NCI-H1048 (cell line): ENCODE results near the gene GSC2.
A peak's percentile ranks its signal among the peaks of the same experiment; 100 is the strongest.

Experiments used
- DNase-seq: peaks from one replicate; lab custom pipeline; 2025; lab: John Stamatoyannopoulos, UW

The GSC2 gene, protein sequence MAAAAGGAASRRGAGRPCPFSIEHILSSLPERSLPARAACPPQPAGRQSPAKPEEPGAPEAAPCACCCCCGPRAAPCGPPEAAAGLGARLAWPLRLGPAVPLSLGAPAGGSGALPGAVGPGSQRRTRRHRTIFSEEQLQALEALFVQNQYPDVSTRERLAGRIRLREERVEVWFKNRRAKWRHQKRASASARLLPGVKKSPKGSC

DNA sequence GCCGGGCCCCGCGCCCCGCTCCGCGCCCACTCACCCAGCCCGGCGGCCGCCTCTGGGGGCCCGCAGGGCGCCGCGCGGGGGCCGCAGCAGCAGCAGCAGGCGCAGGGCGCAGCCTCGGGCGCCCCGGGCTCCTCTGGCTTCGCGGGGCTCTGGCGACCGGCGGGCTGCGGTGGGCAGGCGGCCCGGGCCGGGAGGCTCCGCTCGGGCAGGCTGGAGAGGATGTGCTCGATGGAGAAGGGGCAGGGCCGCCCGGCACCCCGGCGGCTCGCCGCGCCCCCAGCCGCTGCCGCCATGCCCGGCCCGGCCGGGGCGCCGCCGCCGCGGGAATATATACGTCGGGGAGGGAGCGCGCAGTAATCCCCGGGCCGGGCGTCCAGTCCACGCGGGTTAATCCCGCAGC, at the start of gene GSC2:
Gene GSC2, minus strand, starts transcription at position 302 of the 400 bp plus-strand sequence. Its CDS starts 9 bp downstream, at position 293.
- no peak for DNase-seq

DNA sequence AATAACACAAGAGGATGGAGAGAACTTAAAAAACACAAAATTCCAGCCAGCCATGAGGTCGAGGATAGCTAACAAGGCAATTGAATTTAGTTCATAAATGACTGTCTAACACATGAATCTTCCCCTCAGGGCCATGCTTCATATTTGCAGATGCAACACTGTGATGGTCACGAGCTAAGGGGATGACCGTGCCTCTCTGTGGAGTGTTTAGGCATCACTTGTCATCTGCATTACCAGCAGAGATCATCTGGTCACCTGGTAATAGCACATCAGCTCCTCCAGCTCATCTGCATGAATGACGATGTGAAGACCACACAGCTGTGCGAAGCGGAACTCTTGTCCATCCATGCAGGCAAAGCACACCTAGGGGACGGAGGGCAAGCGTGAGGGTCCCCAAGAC, 49.4 kb upstream of the GSC2 start:
- no peak for DNase-seq

DNA sequence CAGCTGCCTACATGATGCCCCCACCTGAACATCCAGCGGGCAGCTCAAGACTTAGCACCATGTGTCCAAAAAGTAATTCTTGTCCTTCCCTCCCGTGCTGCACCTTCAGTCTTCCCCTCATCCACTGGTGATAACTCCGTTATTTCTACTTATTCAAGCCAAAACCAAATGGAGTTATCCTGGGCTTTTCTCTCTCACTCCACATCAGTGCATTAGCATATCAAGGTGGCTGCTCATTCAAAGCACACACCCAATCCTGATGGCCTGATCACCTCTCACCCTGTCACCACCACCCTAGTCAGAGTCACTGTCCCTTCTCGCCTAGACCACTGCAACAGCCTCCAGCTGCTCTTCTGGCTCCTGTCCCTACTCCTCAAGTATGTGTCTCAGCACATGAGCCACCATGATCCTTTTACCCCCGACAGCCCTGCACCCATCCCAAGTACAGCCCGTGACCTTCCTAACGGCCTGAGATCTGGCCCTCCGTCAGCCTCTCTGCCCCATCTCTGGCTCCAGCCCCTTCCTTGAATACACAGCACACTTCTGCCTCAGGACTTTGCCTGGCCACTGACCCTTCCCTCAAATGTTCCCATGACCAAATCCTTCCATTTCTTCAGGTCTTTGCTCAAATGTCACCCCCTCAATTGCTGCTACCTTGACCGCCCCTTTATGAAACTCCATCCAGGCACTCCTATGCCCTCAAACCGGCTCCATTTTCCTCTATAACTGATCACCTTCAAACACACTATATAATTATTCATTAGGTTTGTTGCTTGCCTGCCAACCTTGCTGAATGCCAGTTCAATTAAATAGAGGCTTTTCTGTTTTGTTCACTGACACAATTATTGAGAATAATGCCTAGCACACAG, 48.1 kb upstream of the GSC2 start:
- no peak for DNase-seq

DNA sequence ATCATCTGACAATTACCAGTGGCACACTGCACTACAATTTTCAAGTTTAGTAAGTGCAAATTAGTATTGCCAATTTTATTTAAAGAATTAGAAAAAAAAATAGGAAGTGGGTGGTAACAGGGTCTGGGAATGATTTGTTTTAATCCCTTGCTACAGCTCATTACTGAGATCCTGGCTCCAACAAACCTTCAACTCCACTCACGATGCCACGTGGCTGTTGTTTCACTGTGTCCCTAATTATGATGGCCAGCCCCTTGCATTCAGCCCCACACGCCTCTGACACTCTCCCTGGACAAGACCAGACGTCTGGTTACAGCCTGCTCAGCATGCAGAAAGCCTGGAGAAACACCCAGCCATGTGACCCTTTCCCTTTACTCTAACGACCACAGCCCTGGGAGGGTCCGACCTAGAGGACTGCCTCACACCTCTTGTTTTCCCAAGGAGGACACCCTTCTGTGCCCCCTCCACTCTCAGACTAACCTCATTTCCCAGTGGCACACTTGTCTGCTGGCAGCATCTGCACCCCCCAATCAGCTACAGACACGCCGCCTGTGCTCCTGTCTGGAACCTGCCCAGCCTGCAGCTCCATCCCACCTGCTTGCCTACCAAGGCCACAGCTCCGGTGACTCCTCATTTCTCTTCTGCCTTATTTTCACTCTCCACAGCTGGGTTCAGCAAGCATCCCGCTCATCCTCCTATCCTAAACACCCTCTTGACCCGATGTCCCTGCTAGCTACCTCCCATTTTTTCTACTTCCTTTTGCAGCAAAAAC, 46.9 kb upstream of the GSC2 start:
- no peak for DNase-seq

DNA sequence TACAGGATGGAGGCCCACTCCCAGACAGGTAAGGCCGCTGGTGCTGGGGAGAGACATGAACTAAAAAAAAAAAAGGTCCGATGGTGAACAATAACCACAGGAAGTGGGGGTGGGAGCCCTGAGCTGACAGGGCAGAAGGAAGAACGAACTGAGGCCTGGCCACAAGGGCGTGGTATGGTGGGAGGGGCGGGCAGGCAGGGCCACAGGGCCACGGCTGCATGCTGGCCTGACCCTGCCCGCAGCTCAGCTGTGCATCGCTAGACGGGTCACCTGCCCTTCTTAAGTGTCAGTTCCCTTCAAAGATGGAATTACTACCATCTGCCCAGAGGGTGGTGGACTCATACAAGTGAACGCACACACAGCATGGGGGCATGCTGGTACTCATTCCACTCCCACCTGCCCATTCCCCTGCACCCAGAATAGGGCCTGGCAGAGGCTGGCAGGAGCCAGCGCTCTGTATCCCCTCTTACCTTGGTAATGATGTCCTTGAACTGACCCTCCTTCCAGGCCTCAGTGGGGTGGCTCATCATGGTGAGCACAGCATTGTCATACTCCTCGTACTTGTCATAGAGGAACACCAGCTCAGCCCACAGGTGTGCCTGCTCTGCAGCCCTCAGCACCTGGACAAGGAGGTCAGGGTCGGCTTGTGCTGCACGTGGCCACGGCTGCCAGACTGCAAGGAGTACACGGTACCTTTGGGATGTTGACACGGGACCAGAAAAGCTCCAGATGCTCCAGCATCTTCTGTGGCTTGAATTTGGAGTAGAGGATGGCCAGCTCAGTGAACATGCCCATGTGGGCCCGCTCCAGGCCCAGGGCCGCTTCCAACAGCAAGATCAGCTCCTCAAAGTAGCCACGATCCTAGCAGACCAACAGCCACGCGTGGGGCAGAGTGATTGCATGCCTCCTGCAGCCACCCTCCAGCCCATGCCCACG, 46.0 kb upstream of the GSC2 start:
- DNase-seq: no peak

DNA sequence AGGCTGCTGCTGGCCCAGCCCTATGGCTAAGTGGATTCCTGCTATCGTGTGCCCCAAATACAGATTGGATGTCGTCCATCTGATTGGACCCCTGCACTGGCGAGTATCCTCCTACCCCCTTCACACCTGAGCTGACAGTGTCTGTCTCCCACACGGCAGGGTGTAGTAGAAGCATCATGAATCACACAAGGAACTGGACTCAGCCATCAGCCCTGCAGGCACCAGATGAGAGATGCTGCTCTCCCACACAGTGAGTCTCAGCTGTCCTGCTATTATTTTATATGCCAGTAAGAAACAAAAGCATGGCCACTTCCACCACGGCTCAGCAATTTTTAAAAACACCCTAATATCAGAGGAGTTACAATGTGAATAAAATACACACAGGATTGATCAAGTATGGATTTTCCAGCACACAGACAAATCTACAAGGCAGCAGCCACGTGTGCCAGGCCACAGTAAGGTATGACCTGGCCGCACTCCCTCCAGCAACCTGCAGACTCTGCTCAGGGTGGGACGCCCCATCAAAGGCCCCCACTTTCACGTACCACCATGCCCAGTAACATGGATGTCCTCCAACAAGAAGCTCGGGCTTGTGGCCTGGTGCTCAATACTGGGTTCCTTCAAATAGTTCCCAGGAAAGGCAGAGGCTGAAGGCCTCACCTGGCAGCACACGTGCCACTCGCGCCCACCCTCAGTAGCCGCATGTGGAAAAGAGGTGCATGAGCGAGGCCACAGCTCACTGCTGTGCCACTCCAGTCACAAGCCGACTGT, 44.9 kb upstream of the GSC2 start:
- DNase-seq: no peak

DNA sequence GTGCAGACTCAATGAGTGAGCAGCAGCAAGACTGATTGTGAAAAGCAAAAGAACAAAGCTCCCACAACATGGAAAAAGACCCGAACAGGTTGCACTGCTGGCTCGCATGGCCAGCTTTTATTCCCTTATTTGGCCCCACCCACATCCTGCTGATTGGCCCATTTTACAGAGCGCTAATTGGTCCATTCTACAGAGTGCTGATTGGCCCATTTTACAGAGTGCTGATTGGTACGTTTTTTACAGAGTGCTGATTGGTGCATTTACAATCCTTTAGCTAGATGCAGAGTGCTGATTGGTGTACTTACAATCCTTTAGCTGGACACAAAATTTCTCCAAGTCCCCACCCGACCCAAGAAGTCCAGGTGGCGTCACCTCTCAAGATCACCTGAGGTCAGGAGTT, 43.8 kb upstream of the GSC2 start:
- DNase-seq: no peak

DNA sequence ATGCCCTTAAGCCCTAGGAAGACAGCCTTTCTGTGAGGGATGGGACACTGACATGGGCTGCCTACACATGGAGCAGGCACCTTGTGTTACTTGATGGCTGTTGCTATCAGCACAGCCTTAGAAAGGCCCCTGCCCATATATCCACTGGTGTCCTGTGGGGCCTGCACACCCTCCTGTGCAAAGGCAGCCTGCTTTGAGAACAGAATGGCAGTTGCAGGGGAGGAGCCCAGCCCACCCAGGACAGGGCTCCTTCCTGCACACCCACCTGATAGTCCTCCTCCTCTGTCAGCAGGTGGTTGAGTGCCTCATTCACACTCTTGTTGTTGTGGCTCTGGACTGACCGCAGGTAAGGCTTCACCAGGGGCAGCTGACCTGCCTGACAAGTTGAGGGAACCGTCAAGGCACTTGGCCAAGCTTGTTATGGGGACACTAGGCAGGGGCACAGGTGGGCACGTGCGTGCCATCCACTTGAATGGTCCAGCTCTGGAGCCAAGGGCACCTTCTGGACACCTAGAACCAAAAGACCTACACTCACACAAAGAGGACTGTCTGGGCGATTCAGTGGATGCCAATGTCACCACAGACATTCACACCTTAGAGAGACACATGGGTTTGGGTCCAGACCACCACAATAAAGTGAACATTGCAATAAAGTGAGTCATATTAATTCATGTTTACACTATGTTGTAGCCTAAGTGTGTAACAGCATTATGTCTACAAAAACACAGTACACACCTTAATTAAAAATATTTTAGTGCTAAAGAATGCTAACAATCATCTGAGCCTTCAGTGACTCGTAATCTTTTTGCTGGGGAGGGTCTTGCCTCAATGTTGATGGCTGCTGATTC, 37.8 kb upstream of the GSC2 start:
- DNase-seq: no peak

DNA sequence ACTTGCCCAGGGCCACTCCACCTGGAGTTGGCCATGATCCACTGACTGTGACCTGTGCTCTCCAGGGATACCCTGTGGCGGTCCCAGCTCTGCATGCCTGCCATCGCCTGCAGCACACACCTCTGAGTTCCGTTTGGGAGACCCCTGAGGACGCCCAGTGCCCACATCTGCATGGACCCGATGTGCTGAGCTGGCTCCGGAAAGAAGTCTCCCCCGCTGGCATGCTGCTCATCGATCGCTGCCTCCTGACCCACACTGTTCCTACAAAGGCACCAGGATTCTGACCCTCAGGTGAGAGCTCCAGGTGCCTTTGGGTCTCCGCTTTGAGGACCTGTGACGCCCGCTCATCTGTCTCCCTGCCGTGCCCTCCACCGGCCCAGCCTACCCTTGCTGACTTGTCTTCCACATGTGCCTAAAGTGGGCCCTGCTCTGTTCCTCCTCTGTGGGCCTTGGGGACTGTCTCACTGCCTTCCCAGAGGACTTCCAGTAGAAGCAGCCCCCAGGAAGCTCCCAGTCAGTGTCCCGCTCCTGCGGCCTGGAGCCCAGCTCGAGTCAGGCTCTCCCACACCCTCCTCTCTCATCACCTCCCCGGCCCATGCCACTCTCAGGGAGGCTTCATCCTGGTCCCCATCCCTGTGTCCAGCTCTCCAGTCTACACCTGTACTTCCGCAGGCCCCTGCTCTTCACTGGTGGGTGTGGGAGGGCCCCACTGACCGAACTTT, 34.3 kb upstream of the GSC2 start:
- DNase-seq: no peak

DNA sequence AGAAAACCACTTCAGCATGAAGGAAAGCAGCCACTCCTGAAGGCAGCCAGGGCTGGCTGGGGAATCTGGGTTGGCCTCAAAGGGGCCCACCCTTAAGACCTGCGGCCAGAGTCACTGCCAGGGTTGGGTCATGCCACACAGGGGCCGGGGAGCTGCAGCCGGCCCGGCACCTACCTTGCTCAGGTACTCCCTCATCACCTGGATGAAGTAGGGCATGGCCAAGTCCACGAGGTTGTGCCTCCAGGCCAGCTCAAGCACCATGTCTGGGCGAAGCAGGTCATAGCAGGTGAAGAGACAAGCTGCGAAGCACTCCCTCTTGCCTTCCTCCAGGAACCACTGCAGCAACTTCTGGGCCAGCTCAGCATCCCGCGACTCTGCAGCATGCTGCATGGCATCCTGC, 33.1 kb upstream of the GSC2 start:
- DNase-seq: no peak

DNA sequence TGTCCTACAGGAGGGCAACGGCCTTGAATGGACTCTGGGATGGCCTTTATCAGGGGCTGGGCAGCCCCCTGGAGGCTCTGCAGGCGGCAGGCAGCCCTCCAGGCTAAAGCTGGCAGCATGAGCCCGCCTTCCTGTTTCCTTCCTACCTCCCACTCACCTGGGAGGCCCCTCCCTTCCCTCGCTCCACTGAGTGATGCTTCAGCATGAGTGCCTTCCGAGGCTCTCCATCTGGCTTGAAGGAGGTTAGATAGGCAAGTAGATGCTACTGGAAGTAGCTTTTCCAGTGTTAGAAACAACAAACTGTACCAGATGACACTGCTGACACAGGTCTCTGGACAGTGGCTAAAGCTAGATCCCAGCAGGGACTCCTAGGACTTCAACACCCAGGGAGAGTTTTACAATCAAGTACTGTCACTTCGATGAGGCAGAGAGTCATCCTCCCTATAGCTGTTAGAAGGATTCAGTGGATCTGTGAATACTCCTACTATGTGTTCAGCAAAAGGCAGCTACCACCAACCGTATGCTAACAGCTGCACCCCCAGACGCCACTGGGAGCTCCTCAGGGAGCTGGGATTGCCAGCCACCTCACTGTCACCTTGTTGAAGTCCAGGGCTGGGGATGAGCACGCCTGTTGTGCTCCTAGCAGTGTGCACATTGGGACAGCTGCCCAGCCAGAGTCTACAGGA, 32.5 kb upstream of the GSC2 start:
- DNase-seq: no peak

DNA sequence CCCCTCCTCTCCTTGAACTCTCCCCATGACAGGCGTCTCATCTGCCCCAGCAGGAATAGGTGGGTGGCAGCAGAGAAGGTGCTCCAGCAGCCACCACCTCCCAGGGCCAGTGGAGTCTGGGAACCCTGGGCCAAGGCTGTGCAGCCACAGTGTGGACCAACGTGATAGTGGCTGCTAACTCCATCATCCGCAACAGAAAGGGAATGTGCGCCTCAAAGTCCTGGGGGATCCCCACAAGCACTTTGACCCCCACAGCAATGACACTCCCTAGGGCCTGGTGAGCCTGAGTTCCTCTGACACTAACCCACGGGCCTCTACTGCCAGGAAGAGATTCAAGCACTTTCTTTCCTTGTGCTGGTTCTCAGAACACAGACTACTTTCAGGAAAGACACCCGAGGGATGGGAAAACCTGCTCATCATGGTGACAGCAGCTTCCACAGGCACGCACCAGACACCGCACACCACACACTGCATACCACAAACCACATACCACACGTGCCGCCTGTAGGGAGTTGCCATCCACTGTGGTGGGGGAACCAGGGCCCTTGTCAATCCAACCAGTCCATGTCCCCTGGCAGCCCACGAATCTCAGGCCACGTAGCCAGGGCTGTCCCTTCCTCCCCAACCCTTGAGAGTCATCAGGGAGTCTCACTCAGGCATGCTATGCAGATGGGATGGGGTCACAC, 31.8 kb upstream of the GSC2 start:
- DNase-seq: no peak

DNA sequence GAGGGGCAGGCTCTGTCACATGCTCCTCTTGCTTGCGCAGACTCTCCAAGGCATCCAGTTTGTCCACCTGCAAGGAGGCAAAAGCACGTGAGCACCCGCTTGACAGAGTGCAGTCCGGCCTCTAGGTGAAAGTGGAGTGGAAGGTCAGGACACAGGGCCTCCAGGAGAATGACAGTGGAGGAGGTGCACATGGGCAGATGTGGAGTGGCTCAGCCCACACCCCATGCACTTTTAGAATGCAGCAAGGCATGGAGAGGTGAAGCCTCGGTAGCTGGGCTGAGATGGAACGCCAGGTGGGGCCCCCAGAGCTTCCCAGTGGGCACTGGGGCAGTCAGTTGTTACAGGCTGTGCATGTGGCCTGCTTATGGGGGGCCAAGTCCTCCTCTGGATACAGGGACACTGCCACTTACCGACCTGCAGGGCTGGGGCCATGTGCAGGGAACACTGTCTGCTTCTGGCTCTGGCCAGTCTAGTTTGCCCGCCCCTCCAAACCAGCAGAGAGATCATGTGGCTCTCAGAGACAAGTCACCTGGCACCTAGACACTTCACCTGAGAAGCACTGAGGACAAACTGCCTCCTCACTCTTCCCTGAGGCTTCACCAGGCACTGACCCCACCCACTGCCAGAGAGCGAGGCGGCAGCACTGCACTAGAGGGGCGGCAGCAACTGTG, 30.8 kb upstream of the GSC2 start:
- DNase-seq: no peak

DNA sequence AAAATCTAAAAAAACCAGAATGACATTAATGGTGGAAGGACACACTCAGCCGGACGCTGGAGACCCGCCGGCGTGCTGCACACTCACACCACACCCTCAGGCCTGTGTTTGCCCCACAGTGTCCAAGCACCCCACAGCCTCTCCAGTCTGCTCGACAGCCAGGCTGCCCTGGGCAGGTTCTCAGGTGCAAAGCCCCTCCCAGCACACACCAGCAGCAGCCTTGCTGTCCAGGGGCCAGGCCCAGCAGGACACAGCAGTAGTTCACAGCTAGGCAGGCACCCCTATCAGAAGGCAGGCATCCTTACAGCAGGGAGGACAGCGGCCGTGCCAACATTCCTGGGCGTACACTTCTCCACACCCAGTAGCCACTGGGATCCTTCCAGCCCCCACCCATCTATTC, 30.1 kb upstream of the GSC2 start:
- no peak for DNase-seq

DNA sequence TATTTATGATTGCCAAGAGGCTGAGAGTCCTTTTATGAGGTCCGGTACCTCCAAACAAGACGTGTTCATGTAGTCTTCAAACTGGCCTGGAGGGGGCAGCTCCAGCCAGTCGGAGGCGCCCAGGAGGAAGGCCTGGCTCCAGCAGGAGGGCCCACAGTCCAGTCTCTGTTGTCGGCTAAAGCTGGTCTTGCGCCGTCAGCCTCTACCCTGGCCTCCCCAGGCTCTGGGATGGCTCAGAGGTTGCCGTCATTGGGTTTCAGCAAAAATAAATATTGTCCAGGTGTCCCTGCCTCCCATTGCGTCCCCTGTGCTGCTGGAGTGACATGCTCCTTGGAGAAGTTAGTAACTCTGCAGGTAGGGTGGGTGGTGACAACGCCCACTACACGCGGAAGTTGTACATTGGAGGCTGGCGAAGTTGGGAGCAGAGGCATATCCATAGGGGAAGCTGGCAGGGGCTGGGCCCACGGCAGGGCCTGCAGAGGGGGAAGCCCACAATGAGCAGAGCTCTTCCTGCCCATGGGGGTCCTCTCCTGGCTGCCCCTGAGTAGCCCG, 29.5 kb upstream of the GSC2 start:
- DNase-seq: no peak

DNA sequence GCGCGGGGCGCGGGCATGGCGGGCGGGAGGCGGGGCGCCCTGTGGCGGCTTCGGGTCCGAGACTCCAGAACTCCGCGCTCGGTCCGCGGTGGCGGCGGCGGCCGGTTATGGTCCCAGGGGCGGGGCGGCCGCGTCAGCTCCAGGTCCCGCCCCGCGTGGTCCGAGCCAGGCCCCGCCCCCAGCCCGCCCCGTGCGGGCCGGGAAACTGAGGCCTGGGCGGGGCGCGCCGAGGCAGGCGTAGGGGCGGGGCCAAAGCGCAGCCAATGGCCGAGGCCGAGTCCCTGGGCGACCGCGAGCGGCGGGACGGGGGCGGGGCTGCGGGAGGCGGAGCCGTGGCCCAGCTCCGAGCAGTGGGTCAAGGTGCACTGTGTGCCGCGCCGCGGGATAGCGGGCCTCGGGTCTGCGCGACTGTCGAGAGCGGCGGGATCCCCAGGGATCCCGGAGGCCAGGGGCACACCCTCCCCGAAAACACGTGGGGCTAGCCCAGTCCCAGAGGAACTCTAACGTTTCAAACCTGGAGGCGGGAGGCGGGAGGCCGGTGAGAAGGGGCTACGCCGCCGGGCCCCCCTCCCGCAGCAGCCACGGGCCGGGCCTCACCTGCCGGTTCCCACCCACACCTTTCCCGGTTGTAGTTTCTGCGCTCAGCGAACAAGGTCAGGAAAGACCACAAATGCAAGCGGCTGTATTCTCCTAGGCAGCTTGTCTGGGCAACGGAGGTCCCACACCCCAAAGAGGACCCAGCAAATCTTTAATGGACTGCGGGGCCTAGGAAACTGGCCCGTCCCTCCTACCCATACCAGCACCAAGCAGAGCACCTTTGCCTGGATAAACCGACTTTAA, 28.8 kb upstream of the GSC2 start, which contains the start of gene SLC25A1:
Gene SLC25A1, minus strand, starts transcription at position 80 of the 840 bp plus-strand sequence. Its CDS starts 63 bp downstream, at position 17.
- peak; percentile 69 for DNase-seq
